Suppressor macrophage (primary cell): ENCODE data around the gene DNAL4.

ENCODE experiments used
- DNase-seq, 4 experiments: peaks; one replicate each; pipeline ENCODE4 v3.0.0-alpha.2; 2020 to 2022
- total RNA-seq, 17 experiments: gene quantifications; one replicate each; lab custom pipeline; 2026; ENCODE audit warnings: mixed read lengths in 6 of 17, inconsistent platforms in 3 of 17; lab: John Stamatoyannopoulos, UW

Gene DNAL4
- 2.1 to 9.0 (median 5.0) reads per million in 17 experiments for total RNA-seq

- DNase-seq: peak; percentile 96 to 99 (median 98)
These were observed at the start of gene DNAL4 for GRCh38 chr22:38793721-38794466. TSS of gene DNAL4 (minus strand) at chr22:38794143. CDS start at chr22:38782731, 11,412 bp downstream.

- peak; percentile 42 to 80 (median 62) for DNase-seq
These were observed 49.3 kb upstream of the DNAL4 start for GRCh38 chr22:38843201-38843656.

- no peak for DNase-seq
These were observed 48.7 kb upstream of the DNAL4 start for GRCh38 chr22:38842512-38843200.

- no peak for DNase-seq
These were observed 47.7 kb upstream of the DNAL4 start for GRCh38 chr22:38841635-38842034.

GRCh38 chr22:38841211-38841610 lies 47.3 kb upstream of the DNAL4 start:
- DNase-seq: no peak

GRCh38 chr22:38840129-38840528 lies 46.2 kb upstream of the DNAL4 start:
- no peak for DNase-seq

GRCh38 chr22:38839686-38840085 lies 45.7 kb upstream of the DNAL4 start:
- no peak for DNase-seq

- no peak for DNase-seq
These were observed 43.5 kb upstream of the DNAL4 start for GRCh38 chr22:38837414-38837928.

GRCh38 chr22:38835888-38836301 lies 42.0 kb upstream of the DNAL4 start:
- no peak for DNase-seq

GRCh38 chr22:38834991-38835390 lies 41.0 kb upstream of the DNAL4 start:
- no peak for DNase-seq

- peak in 3 of 4 experiments; percentile 23 to 51 (median 44) for DNase-seq
These were observed 40.4 kb upstream of the DNAL4 start for GRCh38 chr22:38834215-38834953.

GRCh38 chr22:38833061-38833460 lies 39.1 kb upstream of the DNAL4 start:
- no peak for DNase-seq

GRCh38 chr22:38832005-38832978 lies 38.3 kb upstream of the DNAL4 start:
- peak in 3 of 4 experiments; percentile 13 to 48 (median 32) for DNase-seq

- DNase-seq: peak; percentile 80 to 91 (median 89)
These were observed 37.4 kb upstream of the DNAL4 start for GRCh38 chr22:38831166-38831945.

GRCh38 chr22:38830845-38831108 lies 36.8 kb upstream of the DNAL4 start:
- no peak for DNase-seq

GRCh38 chr22:38830026-38830844 lies 36.3 kb upstream of the DNAL4 start:
- no peak for DNase-seq

- no peak for DNase-seq
These were observed 35.5 kb upstream of the DNAL4 start for GRCh38 chr22:38829485-38829884.

- no peak for DNase-seq
These were observed 34.8 kb upstream of the DNAL4 start for GRCh38 chr22:38828616-38829205.

- DNase-seq: no peak
These were observed 34.2 kb upstream of the DNAL4 start for GRCh38 chr22:38828191-38828590.

- DNase-seq: no peak
These were observed 33.6 kb upstream of the DNAL4 start for GRCh38 chr22:38827510-38827909.
